ENCODE measurements around the gene SULT2B1.
A peak's percentile ranks its signal among the peaks of the same experiment; 100 is the strongest.

- TF ChIP-seq TEAD4 (IDR thresholded peaks at IDR 0.05) (no peak; the same call in 1 of the 2 replicates), EGR1 (IDR thresholded peaks at IDR 0.05) (no peak), EP300 (IDR thresholded peaks at IDR 0.05; ENCODE audit: borderline replicate concordance) (no peak), CEBPB (IDR thresholded peaks at IDR 0.05) (peak; percentile 65; the same call in 1 of the 2 replicates), REST (IDR thresholded peaks at IDR 0.05; ENCODE audit: low read depth) (no peak), YY1 (IDR thresholded peaks at IDR 0.05; ENCODE audit: low read depth) (no peak), TAF1 (IDR thresholded peaks at IDR 0.05; ENCODE audit: low read depth) (no peak), TCF12 (IDR thresholded peaks at IDR 0.05; ENCODE audit: low read depth) (peak; percentile 66)
Measured at GRCh38 chr19:48553676-48554384, 1.9 kb downstream of the SULT2B1 start.

Measured in Ishikawa (cell line).